ENCODE data around the gene BOC.

- TF ChIP-seq CTCF (conservative IDR thresholded peaks at IDR 0.05 in 1 of 2, IDR thresholded peaks at IDR 0.05 in 1 of 2; ENCODE audit: low read depth in 1 of 2, low read length in 2 of 2) (no peak), EZH2 (IDR thresholded peaks at IDR 0.05; ENCODE audit: low read length, missing control alignments) (no peak)
Measured at GRCh38 chr3:113238503-113238902, 27.1 kb downstream of the BOC start.

Measured in fibroblast of lung (primary cell).